HG03064 (cell line): ENCODE data around the gene DCTN3.

ENCODE experiments used
- ATAC-seq: cut with Tn5 transposase; IDR thresholded peaks from one replicate; pipeline ENCODE4 v1.9.1; 2021; ENCODE audit warnings: low read depth; ENCODE audit not compliant: unreplicated experiment

Gene DCTN3

GRCh38 chr9:34624475-34625185 lies 4.3 kb upstream of the DCTN3 start:
- no peak for ATAC-seq

GRCh38 chr9:34623374-34624235 lies 3.3 kb upstream of the DCTN3 start:
- no peak for ATAC-seq

GRCh38 chr9:34615132-34615531 lies 5.2 kb downstream of the DCTN3 start:
- no peak for ATAC-seq

GRCh38 chr9:34612788-34613390 lies 7.4 kb downstream of the DCTN3 start:
- no peak for ATAC-seq

- ATAC-seq: peak; percentile 86
Observed at GRCh38 chr9:34611811-34612787, 8.2 kb downstream of the DCTN3 start, which contains the start of gene RPP25L. RPP25L (minus strand) TSS chr9:34612097; CDS start chr9:34611296, 801 bp downstream.

- no peak for ATAC-seq
Observed at GRCh38 chr9:34611251-34611810, 9.0 kb downstream of the DCTN3 start.

GRCh38 chr9:34610434-34611206 lies 9.7 kb downstream of the DCTN3 start:
- no peak for ATAC-seq

- ATAC-seq: no peak
Observed at GRCh38 chr9:34607331-34607730, 13.0 kb downstream of the DCTN3 start.

GRCh38 chr9:34606905-34607304 lies 13.4 kb downstream of the DCTN3 start:
- no peak for ATAC-seq

- ATAC-seq: no peak
Observed at GRCh38 chr9:34606190-34606589, 14.1 kb downstream of the DCTN3 start.

GRCh38 chr9:34603610-34604231 lies 16.6 kb downstream of the DCTN3 start:
- ATAC-seq: no peak

GRCh38 chr9:34601937-34602573 lies 18.2 kb downstream of the DCTN3 start:
- ATAC-seq: no peak

GRCh38 chr9:34600908-34601307 lies 19.4 kb downstream of the DCTN3 start:
- no peak for ATAC-seq

GRCh38 chr9:34599546-34599945 lies 20.7 kb downstream of the DCTN3 start:
- no peak for ATAC-seq

GRCh38 chr9:34594177-34594576 lies 26.1 kb downstream of the DCTN3 start:
- no peak for ATAC-seq

GRCh38 chr9:34592895-34593601 lies 27.2 kb downstream of the DCTN3 start:
- ATAC-seq: no peak
